Measurements from ENCODE around the gene BAZ1A.
"Not testable (repeated sequence)": the region's sequence is repeated elsewhere in the genome, so short reads cannot be mapped to it uniquely, and the experiment has no call there.

- not testable (repeated sequence) for TF ChIP-seq ZFP30 (CRISPR knock-in tag; IDR thresholded peaks at IDR 0.05; ENCODE audit: borderline replicate concordance); TEAD1 (CRISPR knock-in tag; IDR thresholded peaks at IDR 0.05); HMGXB4 (CRISPR knock-in tag; IDR thresholded peaks at IDR 0.05); SREBF1 (IDR thresholded peaks at IDR 0.05; ENCODE audit: borderline replicate concordance, low read depth, low read length); ESRRA (IDR thresholded peaks at IDR 0.05; ENCODE audit: borderline replicate concordance, low read depth); XRCC3 (IDR thresholded peaks at IDR 0.05); ZNF24 (IDR thresholded peaks at IDR 0.05); ZBTB17 (CRISPR knock-in tag; IDR thresholded peaks at IDR 0.05); SIX5 (IDR thresholded peaks at IDR 0.05; ENCODE audit: borderline replicate concordance in 1 of 2, insufficient read depth in 1 of 2, low read depth in 1 of 2, low read length in 2 of 2); PREB (CRISPR knock-in tag; IDR thresholded peaks at IDR 0.05); RBBP5 (IDR thresholded peaks at IDR 0.05; ENCODE audit: borderline replicate concordance, insufficient read depth, low read length, poor library complexity, severe bottlenecking); DPF2 (IDR thresholded peaks at IDR 0.05); MCM3 (IDR thresholded peaks at IDR 0.05)
These were observed 138.1 kb downstream of the BAZ1A start for GRCh38 chr14:34737079-34737478.
